Middle frontal gyrus (tissue), 1 donor: ENCODE results near the gene MYO5A.
"Not testable (repeated sequence)": the region's sequence is repeated elsewhere in the genome, so short reads cannot be mapped to it uniquely, and the experiment has no call there.

ENCODE experiments used
- DNase-seq: peaks from one replicate; pipeline ENCODE4 v3.0.0-alpha.2; 2015; ENCODE audit warnings: low spot score; ENCODE audit errors: extremely low spot score

MYO5A gene

GRCh38 chr15:52466134-52466701, 62.5 kb downstream of the MYO5A start:
- no peak for DNase-seq

GRCh38 chr15:52464478-52464877, 64.2 kb downstream of the MYO5A start:
- no peak for DNase-seq

- no peak for DNase-seq
Observed at GRCh38 chr15:52464040-52464439, 64.6 kb downstream of the MYO5A start.

- no peak for DNase-seq
Observed at GRCh38 chr15:52463638-52464037, 65.0 kb downstream of the MYO5A start.

- DNase-seq: no peak
Observed at GRCh38 chr15:52462806-52463360, 65.8 kb downstream of the MYO5A start.

- DNase-seq: not testable (repeated sequence)
Observed at GRCh38 chr15:52459701-52460100, 69.0 kb downstream of the MYO5A start.

- DNase-seq: not testable (repeated sequence)
Observed at GRCh38 chr15:52459265-52459664, 69.4 kb downstream of the MYO5A start.

- no peak for DNase-seq
Observed at GRCh38 chr15:52448011-52448890, 80.4 kb downstream of the MYO5A start.

- no peak for DNase-seq
Observed at GRCh38 chr15:52445954-52446353, 82.7 kb downstream of the MYO5A start.

GRCh38 chr15:52445553-52445952, 83.1 kb downstream of the MYO5A start:
- no peak for DNase-seq

GRCh38 chr15:52443205-52443604, 85.5 kb downstream of the MYO5A start:
- DNase-seq: not testable (repeated sequence)

GRCh38 chr15:52441841-52442240, 86.8 kb downstream of the MYO5A start:
- DNase-seq: no peak

GRCh38 chr15:52440946-52441345, 87.7 kb downstream of the MYO5A start:
- DNase-seq: no peak

GRCh38 chr15:52440414-52440813, 88.3 kb downstream of the MYO5A start:
- DNase-seq: no peak

- no peak for DNase-seq
Observed at GRCh38 chr15:52439470-52439869, 89.2 kb downstream of the MYO5A start.

- not testable (repeated sequence) for DNase-seq
Observed at GRCh38 chr15:52439042-52439441, 89.6 kb downstream of the MYO5A start.

GRCh38 chr15:52438047-52438446, 90.6 kb downstream of the MYO5A start:
- DNase-seq: no peak

GRCh38 chr15:52437646-52438045, 91.0 kb downstream of the MYO5A start:
- DNase-seq: no peak

- no peak for DNase-seq
Observed at GRCh38 chr15:52436981-52437380, 91.7 kb downstream of the MYO5A start.

- no peak for DNase-seq
Observed at GRCh38 chr15:52434885-52435284, 93.8 kb downstream of the MYO5A start.

GRCh38 chr15:52428297-52428696, 100.4 kb downstream of the MYO5A start:
- no peak for DNase-seq

GRCh38 chr15:52427804-52428203, 100.9 kb downstream of the MYO5A start:
- no peak for DNase-seq
